HG02623 (cell line): ENCODE data around the gene KIF6.

ENCODE experiments used
- ATAC-seq: cut with Tn5 transposase; IDR thresholded peaks from one replicate; pipeline ENCODE4 v1.9.1; 2021; ENCODE audit warnings: moderate library complexity; ENCODE audit not compliant: unreplicated experiment

Gene KIF6

GRCh38 chr6:39360378-39360777 is 364.8 kb downstream of the KIF6 start:
- ATAC-seq: no peak

- ATAC-seq: no peak
These were observed 367.1 kb downstream of the KIF6 start for GRCh38 chr6:39357998-39358686.

- ATAC-seq: no peak
These were observed 371.4 kb downstream of the KIF6 start for GRCh38 chr6:39353698-39354315.

DNA sequence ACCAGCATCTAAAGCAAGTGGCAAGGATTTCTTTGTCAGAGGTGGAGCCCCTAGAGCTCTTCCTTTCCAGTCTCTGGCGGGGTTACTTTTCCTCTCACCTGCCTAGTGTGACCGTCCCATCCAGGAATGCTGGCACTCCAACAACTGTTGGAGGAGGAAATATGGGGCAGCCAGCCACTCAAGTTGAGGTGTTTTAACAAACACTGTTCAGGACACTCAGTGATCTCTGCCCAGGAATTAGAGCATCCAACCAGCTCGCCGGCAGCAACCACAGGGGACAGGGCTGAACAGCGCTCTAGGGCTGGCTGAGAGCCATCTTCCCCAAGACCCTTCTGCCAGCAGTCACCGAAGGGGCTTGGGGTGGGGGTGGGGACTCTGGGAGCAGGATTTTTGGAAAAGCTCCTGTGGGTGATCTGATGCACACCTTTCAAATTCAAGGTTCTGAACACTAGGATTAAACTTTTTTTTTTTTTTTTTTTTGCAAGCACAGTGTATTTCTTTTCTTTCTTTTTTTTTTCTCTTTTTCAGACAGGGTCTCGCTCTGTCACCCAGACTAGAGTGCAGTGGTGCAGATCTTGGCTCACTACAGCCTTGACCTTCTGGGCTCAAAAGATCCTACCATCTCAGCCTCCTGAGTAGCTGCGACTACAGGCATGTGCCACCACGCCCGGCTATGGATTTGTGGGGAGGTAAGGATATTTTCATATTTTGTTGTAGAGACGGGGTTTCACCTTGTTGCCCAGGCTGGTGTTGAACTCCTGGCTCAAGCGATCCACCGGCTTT is 374.3 kb downstream of the KIF6 start:
- no peak for ATAC-seq

DNA sequence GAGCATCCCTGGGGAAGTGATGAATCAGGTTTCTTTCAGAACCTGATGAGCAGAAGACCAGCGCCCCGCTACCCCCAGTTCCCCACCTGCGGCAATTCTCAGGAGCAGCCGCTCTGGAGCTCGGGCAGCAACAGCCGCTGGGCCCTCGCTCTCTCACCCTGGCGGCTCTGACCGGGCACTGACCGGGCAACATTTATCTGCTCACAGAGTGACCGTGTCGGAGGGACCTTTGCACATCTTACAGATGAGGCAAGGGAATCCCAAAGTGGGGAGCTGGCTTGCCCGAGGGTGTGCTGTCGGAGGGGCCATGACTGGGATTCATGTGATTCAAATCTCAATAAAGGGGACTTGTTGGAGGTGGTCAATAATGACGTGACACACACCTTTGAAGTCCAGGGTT is 376.5 kb downstream of the KIF6 start:
- no peak for ATAC-seq

- no peak for ATAC-seq
These were observed 377.2 kb downstream of the KIF6 start for GRCh38 chr6:39347906-39348585.

DNA sequence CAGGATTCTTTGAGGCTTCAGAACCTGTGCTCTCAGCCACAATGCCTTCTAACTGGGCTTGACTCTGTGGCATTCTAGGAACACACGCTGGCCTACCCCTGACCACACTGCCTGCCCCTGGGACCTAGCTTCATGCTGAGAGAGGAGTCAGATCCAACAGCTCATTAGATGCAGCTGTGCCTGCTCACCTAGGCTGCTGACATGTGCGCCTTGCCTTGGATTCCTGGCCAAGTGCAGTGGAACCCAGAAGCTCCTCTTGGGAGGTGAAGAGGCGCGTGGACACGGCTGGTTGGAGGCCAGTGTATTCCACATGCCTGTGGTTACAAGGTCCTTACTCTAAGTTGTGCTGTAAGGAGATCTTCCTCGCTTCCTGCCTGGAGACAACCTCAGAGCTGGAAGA is 378.0 kb downstream of the KIF6 start:
- no peak for ATAC-seq

DNA sequence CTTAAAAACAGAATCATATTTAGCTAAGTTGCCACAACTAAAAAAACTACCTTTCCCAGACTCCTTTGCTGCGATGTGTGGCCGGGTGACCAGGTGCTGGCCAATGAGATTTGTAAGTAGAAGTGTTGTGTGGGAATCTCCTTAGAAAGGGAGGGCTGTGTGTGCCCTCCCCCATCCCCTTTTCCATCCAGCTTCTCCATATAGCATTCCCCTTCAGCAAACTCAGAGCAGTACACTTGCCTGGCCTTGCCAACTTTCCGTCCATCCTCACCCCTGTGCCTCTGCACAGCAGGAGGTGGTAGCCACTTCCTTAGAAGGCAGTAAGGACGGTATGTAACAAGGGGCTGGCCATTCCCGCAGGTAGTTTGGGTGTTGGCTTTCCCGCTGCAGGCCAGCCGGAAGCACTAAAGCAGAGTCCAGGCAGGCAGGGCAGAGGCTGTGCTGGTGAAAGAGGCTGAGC is 380.4 kb downstream of the KIF6 start:
- no peak for ATAC-seq

DNA sequence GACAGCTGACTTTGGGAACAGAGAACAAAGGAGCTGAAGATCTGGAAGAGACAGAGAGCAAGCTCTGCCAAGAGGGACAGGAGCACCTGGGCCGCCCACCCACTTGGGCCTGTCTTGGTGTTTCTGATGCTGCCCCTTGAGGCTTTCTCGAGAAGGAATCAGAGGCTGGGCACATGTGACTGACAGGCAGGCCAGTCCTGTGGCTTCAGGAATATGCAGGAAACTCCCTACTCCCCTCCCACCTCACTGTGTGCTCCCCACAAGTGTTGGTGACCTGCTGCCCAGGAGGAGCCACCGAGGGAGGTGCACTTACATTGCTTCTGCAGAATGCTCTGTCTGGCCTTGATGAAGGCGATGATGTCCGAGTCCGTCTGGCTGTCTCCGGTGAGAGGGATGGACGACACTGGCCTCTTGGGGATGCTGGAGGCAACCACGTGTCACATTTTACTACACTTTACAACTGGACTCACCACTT is 381.8 kb downstream of the KIF6 start:
- ATAC-seq: no peak

DNA sequence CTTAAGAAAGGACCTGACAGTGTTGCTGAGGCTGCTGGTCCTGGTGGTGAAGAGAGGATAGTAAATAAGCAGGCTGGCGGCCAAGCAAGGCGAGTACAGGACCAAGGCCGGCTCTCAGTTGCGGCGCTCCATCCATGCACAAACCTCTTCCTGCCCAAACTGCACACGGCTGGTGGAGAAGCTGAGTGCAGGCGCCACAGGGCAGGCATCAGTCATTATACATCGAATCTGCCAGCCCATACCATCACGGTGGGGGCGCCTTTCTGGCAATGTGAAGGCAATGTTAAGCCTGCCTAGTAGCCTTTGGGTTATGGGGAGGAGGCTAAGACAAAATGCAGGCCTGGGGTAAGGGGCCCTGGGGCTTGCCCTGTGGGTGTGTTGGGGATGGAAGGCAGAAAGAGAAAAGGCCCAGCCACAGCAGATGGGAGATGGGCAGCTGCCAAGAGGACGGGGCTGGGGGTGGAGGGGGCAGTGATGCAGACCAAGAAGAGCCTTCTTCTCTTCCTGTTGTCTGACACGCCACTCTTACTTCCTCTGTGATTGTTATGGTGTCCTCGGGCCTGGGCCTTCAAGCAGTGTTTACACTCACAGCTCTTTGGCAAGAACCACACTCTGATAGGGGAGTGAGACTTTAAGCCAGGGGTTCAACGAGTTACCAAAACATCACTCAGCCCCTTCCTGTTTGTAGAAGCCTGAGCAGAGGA is 382.4 kb downstream of the KIF6 start:
- ATAC-seq: no peak

DNA sequence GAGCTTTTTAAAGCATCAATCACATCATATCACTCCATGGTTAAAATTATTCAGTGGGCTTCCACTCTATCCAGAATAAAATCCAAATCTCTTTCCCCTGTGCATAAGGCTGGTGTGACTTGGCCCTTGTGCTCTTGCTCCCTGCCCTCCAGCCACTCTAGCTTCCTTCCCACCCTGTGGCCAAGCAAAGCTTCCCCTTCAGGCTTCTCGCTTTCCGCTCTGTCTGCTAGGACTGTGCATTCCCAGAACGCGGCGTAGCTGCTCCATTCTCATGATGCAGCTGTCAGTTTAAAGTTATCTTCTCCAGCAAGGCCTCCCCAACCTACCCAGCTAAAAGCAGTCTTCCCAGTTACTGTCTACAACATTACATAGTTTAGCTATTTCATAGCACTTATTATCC is 383.3 kb downstream of the KIF6 start:
- no peak for ATAC-seq

DNA sequence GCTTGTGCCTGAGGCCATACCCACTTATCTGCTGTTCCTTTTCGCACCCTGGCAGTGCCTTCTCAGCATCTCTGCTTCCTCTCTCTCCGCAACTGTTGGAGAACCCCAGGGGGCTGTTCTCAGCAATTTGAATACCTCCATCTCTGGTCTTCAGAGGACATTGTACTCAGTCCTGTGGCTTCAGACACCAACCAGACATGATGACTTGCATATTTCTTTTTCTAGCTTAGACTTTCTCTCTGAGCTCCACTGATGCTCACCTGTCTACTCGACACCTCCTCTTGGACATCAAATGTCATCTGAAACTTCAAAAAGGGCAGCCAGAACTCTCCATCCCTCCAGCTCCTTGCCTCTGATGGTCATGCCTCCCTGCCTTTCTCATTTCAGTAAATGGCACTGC is 383.9 kb downstream of the KIF6 start:
- ATAC-seq: no peak

GRCh38 chr6:39339868-39340550 is 385.2 kb downstream of the KIF6 start:
- no peak for ATAC-seq

GRCh38 chr6:39339096-39339867 is 385.9 kb downstream of the KIF6 start:
- ATAC-seq: no peak

GRCh38 chr6:39338397-39338796 is 386.8 kb downstream of the KIF6 start:
- ATAC-seq: no peak

DNA sequence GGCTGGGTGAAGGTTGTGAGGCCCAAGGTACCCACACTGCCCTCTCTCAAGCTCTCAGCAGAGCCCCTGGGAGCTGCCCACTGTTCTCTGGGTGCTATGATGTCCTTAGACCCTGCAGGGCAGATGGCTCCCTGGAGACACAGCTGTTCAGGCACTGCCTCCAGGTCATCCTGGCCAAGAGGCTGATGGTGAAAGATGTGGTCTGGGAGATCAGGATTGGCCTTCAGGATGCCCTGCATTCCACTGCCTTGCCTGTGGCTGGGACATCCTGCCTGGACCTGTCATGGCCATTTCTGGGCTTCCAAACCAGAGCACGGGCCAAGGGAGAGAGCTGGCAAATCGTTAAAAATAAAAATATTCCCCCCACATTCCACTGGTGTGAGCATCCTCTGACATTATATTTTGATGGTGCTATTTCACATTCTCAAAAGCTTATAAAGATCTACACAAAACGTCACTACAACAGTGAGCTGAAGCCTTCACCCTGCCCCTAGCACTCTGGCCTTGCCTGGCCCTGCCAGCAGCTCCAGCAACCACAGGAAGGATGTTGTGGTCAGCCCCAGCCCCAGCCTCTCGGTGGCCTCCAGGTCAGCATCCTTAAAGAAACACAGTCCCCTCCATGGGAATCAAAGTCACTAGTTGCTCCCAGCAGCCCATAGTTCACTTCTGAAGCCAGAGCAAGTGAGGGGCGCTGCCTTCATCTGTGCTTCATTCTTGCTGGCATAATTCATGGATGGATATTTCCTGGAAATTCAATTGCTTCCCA is 389.2 kb downstream of the KIF6 start:
- no peak for ATAC-seq

GRCh38 chr6:39333644-39334438 is 391.4 kb downstream of the KIF6 start:
- no peak for ATAC-seq

DNA sequence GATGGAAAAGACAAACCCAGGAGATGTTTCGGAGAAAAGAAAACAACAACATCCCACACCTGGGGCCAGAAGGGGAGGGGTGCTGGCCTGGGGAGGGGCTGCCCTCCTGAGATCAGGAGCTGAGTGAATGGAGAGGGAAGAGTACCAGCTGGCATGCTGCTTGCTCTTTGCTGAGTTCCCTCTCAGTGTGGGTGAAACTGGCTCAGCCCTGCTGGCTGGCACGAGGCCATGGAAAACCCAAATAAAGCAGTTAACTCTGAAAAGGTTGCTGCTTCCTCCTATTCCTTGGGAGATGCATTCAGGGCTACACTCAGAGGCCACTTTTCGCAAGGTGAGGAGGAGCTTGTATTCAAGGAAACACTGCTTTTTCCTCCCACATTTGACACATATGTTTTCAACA is 394.7 kb downstream of the KIF6 start:
- ATAC-seq: no peak
